Trophoblast cell (in vitro differentiated cells and primary cell): Measurements from ENCODE around the gene ABLIM1.

Experiments
- DNase-seq, 2 donors: peaks; one replicate each; pipeline ENCODE4 v3.0.0-alpha.2; 2016
- H2AFZ ChIP-seq: 2 replicates; pipeline ENCODE4 v1.6.1; 2013; ENCODE audit warnings: low read length, moderate library complexity, mild to moderate bottlenecking; ENCODE audit not compliant: insufficient read depth, poor library complexity
- H2AK5ac ChIP-seq: 2 replicates; pipeline ENCODE4 v1.6.1; 2013; ENCODE audit warnings: mild to moderate bottlenecking, low read length
- H2BK120ac ChIP-seq: 2 replicates; pipeline ENCODE4 v1.6.1; 2013; ENCODE audit warnings: low read length, mild to moderate bottlenecking, moderate library complexity; ENCODE audit not compliant: insufficient read depth, poor library complexity
- H2BK12ac ChIP-seq: 2 replicates; pipeline ENCODE4 v1.6.1; 2013; ENCODE audit warnings: mild to moderate bottlenecking, low read length, moderate library complexity
- H2BK5ac ChIP-seq: 2 replicates; pipeline ENCODE4 v1.6.1; 2013; ENCODE audit warnings: low read length, low read depth, moderate library complexity, mild to moderate bottlenecking; ENCODE audit not compliant: poor library complexity
- H3K14ac ChIP-seq: 2 replicates; pipeline ENCODE4 v1.6.1; 2013; ENCODE audit warnings: mild to moderate bottlenecking, low read length
- H3K18ac ChIP-seq: 2 replicates; pipeline ENCODE4 v1.6.1; 2013; ENCODE audit warnings: mild to moderate bottlenecking, low read length
- H3K23ac ChIP-seq: 2 replicates; pipeline ENCODE4 v1.6.1; 2013; ENCODE audit warnings: low read length
- H3K27ac ChIP-seq: 2 replicates; pipeline ENCODE4 v1.5.1; 2013; ENCODE audit warnings: low read depth, mild to moderate bottlenecking, inconsistent platforms, low read length, moderate library complexity
- H3K27me3 ChIP-seq: 2 replicates; pipeline ENCODE4 v1.6.1; 2013; ENCODE audit warnings: inconsistent platforms, mild to moderate bottlenecking, low read length, moderate library complexity; ENCODE audit not compliant: insufficient read depth
- H3K36me3 ChIP-seq, 2 experiments: 1 replicate in 1 of 2; 2 replicates in 1 of 2; pipeline ENCODE4 v1.6.1; 2013; ENCODE audit warnings: low read length in 2 of 2, mild to moderate bottlenecking in 2 of 2, moderate library complexity in 1 of 2; ENCODE audit not compliant: insufficient read depth in 2 of 2, control insufficient read depth in 1 of 2
- H3K4ac ChIP-seq: 2 replicates; pipeline ENCODE4 v1.6.1; 2013; ENCODE audit warnings: low read depth, mild to moderate bottlenecking, low read length, moderate library complexity
- H3K4me1 ChIP-seq, 2 experiments: 1 replicate in 1 of 2; 2 replicates in 1 of 2; pipeline ENCODE4 v1.6.1; 2013; ENCODE audit warnings: low read length in 2 of 2, mild to moderate bottlenecking in 2 of 2, moderate library complexity in 1 of 2; ENCODE audit not compliant: insufficient read depth in 2 of 2, control insufficient read depth in 1 of 2
- H3K4me2 ChIP-seq: 2 replicates; pipeline ENCODE4 v1.6.1; 2013; ENCODE audit warnings: inconsistent platforms, mild to moderate bottlenecking, low read length, moderate library complexity
- H3K4me3 ChIP-seq: 2 replicates; pipeline ENCODE4 v1.5.1; 2013; ENCODE audit warnings: mild to moderate bottlenecking, low read depth, low read length, inconsistent platforms
- H3K79me1 ChIP-seq: one replicate; pipeline ENCODE4 v1.6.1; 2013; ENCODE audit warnings: low read length
- H3K79me2 ChIP-seq: 2 replicates; pipeline ENCODE4 v1.6.1; 2013; ENCODE audit warnings: low read length, mild to moderate bottlenecking; ENCODE audit not compliant: control insufficient read depth, insufficient read depth, poor library complexity
- H3K9ac ChIP-seq: 2 replicates; pipeline ENCODE4 v1.6.1; 2013; ENCODE audit warnings: mild to moderate bottlenecking, low read length
- H3K9me3 ChIP-seq: 2 replicates; pipeline ENCODE4 v1.6.1; 2013; ENCODE audit warnings: low read depth, mild to moderate bottlenecking, control low read depth, inconsistent platforms, low read length; ENCODE audit not compliant: insufficient read depth
- H4K12ac ChIP-seq: 2 replicates; pipeline ENCODE4 v1.6.1; 2013; ENCODE audit warnings: low read depth, mild to moderate bottlenecking, low read length, moderate library complexity
- H4K8ac ChIP-seq: 2 replicates; pipeline ENCODE4 v1.6.1; 2013; ENCODE audit warnings: low read depth, mild to moderate bottlenecking, low read length, moderate library complexity
- H4K91ac ChIP-seq: one replicate; pipeline ENCODE4 v1.6.1; 2013; ENCODE audit warnings: low read depth, mild to moderate bottlenecking, low read length, moderate library complexity
- WGBS: extraction: QIAGEN DNeasy Blood & Tissue Kit; methylation state at CpG from one replicate; pipeline ENCODE4 v1.1.7; 2013; ENCODE audit warnings: missing lambda C conversion rate; ENCODE audit not compliant: insufficient read length, insufficient coverage; ENCODE audit errors: extremely low coverage; 5-methylcytosine and 5-hydroxymethylcytosine counted together

The ABLIM1 gene

DNA sequence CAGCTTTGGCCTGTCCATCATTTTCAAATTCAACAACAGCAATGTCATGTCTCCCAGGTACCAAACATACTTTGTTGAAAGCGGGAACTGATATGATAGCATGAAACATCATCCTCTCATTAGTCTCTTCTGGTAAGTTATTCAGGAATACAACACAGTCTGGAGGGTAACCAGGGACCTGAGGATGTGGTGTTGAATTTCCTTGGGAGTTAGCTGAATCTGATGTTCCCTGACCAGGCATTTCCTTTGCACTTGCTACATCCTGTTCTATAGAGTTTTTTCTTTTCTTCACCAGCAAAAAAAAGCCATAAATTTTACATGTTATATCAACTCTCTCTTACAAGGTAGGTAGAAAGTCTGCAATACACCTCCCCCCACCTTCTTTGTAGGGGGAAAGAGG, 156.0 kb downstream of the ABLIM1 start:
- H3K27ac ChIP-seq = no peak overlapping the region
- no peak overlapping the region for H2AFZ ChIP-seq
- H4K91ac ChIP-seq = no peak overlapping the region
- DNase-seq = no peak
- no peak overlapping the region for H2AK5ac ChIP-seq
- H3K14ac ChIP-seq = no peak overlapping the region
- H3K4me1 ChIP-seq = peaks cover 0 to 2% of the 10 kb centered on the region in 2 experiments
- H3K79me1 ChIP-seq = no peaks in the 10 kb centered on the region
- no peak overlapping the region for H3K4ac ChIP-seq
- H3K79me2 ChIP-seq = no peaks in the 10 kb centered on the region
- H4K12ac ChIP-seq = no peak overlapping the region
- no peak overlapping the region for H2BK5ac ChIP-seq
- H3K9ac ChIP-seq = no peak overlapping the region
- no peak overlapping the region for H2BK120ac ChIP-seq
- H3K9me3 ChIP-seq = no peaks in the 10 kb centered on the region
- H4K8ac ChIP-seq = no peak overlapping the region
- no peak overlapping the region for H2BK12ac ChIP-seq
- no CpG with 5 or more reads among the region's 1 CpG for WGBS
- no peak overlapping the region for H3K4me2 ChIP-seq
- H3K27me3 ChIP-seq = no peaks in the 10 kb centered on the region
- H3K4me3 ChIP-seq = no peak overlapping the region
- no peak overlapping the region for H3K23ac ChIP-seq
- H3K18ac ChIP-seq = no peak overlapping the region
- no peaks in the 10 kb centered on the region for H3K36me3 ChIP-seq

DNA sequence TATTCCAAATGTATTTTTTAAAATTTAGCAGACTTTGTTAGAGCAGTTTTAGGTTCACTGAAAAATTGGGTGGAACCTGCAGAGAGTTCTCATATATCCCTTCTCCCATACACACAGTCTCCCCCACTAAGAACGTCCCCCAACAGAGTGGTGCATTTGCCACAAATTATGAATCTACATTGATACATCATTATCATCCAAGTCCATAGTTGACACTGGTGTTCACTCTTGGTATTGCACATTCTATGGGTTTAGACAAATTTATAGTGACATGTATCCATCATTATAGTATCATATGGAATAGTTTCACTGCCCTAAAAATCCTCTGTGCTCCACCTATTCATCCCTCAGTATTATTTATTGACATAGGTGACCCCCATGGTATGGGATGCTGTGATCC, 156.4 kb downstream of the ABLIM1 start:
- H2BK120ac ChIP-seq = no peak overlapping the region
- no peak overlapping the region for H3K4me3 ChIP-seq
- no peaks in the 10 kb centered on the region for H3K79me1 ChIP-seq
- H3K27me3 ChIP-seq = no peaks in the 10 kb centered on the region
- H3K79me2 ChIP-seq = no peaks in the 10 kb centered on the region
- H2AK5ac ChIP-seq = no peak overlapping the region
- H2AFZ ChIP-seq = no peak overlapping the region
- H3K9me3 ChIP-seq = no peaks in the 10 kb centered on the region
- H3K14ac ChIP-seq = no peak overlapping the region
- H4K12ac ChIP-seq = no peak overlapping the region
- no peak overlapping the region for H2BK12ac ChIP-seq
- peaks cover 1 to 2% of the 10 kb centered on the region in 2 experiments for H3K4me1 ChIP-seq
- DNase-seq = no peak
- no CpG with 5 or more reads among the region's 1 CpG for WGBS
- H4K8ac ChIP-seq = no peak overlapping the region
- H3K9ac ChIP-seq = no peak overlapping the region
- no peaks in the 10 kb centered on the region for H3K36me3 ChIP-seq
- H3K4me2 ChIP-seq = no peak overlapping the region
- no peak overlapping the region for H3K4ac ChIP-seq
- H3K27ac ChIP-seq = no peak overlapping the region
- no peak overlapping the region for H2BK5ac ChIP-seq
- H3K23ac ChIP-seq = no peak overlapping the region
- H4K91ac ChIP-seq = no peak overlapping the region
- H3K18ac ChIP-seq = no peak overlapping the region

DNA sequence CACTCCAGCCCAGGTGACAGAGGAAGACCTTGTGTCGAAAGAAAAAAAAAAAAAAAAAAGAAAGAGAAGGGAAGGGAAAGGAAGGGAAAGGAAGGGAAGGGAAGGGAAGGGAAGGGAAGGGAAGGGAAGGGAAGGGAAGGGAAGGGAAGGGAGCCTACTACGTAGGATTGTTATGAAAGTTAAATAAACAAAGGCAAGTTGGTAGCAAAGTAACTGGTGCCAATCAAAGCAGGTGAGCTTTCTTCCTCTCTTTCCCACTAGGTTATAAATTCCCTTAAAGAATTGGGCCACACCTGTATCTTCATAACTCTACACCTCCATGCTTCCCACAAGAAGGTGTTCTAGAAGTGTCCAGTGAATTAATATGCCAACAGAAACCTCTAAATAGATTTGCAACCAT, 157.4 kb downstream of the ABLIM1 start:
- H3K4ac ChIP-seq = no peak overlapping the region
- H3K79me1 ChIP-seq = no peaks in the 10 kb centered on the region
- H3K18ac ChIP-seq = no peak overlapping the region
- no peak for DNase-seq
- H3K4me2 ChIP-seq = no peak overlapping the region
- H3K23ac ChIP-seq = no peak overlapping the region
- no peak overlapping the region for H3K4me3 ChIP-seq
- H3K9ac ChIP-seq = no peak overlapping the region
- H4K12ac ChIP-seq = no peak overlapping the region
- no peaks in the 10 kb centered on the region for H3K27me3 ChIP-seq
- no CpG with 5 or more reads among the region's 2 CpGs for WGBS
- no peak overlapping the region for H2BK12ac ChIP-seq
- no peak overlapping the region for H3K14ac ChIP-seq
- H2BK5ac ChIP-seq = no peak overlapping the region
- peaks cover 0 to 2% of the 10 kb centered on the region in 2 experiments for H3K4me1 ChIP-seq
- no peaks in the 10 kb centered on the region for H3K36me3 ChIP-seq
- H3K79me2 ChIP-seq = no peaks in the 10 kb centered on the region
- no peak overlapping the region for H4K91ac ChIP-seq
- no peak overlapping the region for H3K27ac ChIP-seq
- no peaks in the 10 kb centered on the region for H3K9me3 ChIP-seq
- H2AK5ac ChIP-seq = no peak overlapping the region
- H2AFZ ChIP-seq = no peak overlapping the region
- H2BK120ac ChIP-seq = no peak overlapping the region
- no peak overlapping the region for H4K8ac ChIP-seq

DNA sequence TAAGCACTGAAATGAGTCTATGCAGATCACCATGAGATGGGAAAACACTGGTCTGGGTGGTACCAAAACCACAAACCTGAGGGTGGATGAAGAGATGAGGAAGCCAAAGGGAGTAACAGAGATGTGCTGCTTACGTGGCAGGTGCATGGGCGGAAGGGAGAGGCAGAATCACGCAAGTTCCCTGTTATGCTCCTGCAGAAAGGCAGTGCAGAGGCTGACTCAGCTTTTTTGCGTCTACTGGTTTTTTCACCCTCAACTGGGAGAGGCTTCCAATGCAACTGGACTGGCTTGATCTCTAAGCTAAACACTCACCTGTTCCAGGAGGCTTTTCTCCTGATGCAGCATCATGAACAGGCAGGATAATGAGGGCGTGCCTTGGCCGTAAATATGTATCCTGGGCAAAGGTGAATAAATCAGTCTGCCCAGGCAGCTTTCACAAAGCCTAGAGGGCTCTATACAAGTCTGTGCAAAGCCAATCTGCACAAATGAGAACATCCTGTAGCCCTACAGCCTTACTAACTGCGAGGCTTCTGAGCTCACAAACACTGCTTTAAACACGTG, 158.4 kb downstream of the ABLIM1 start:
- Histone ChIP-seq H3K9ac (no peak overlapping the region), H3K27ac (no peak overlapping the region), H2BK5ac (no peak overlapping the region), H3K9me3 (no peaks in the 10 kb centered on the region), H3K36me3 (no peaks in the 10 kb centered on the region), H2AK5ac (no peak overlapping the region), H4K12ac (no peak overlapping the region), H3K4ac (no peak overlapping the region), H3K27me3 (no peaks in the 10 kb centered on the region), H3K14ac (no peak overlapping the region), H3K4me3 (no peak overlapping the region), H4K8ac (no peak overlapping the region), H3K4me1 (peaks cover 0 to 2% of the 10 kb centered on the region in 2 experiments), H2AFZ (no peak overlapping the region), H3K4me2 (no peak overlapping the region), H3K79me1 (no peaks in the 10 kb centered on the region), H3K23ac (no peak overlapping the region), H2BK120ac (no peak overlapping the region), H3K79me2 (no peaks in the 10 kb centered on the region), H2BK12ac (no peak overlapping the region), H4K91ac (no peak overlapping the region), H3K18ac (no peak overlapping the region)
- whole genome bisulfite sequencing = no CpG with 5 or more reads among the region's 8 CpGs
- DNase-seq = no peak
